Activated naive CD4-positive, alpha-beta T cell treated with anti-CD3 and anti-CD28 coated beads for 36 hours (primary cell): ENCODE measurements around the gene XAB2. TPM values are rescaled to one million over a fixed set of nuclear protein-coding genes. Genes with fewer than 3 reads are reported as not detected.

Experiments used
- CTCF ChIA-PET: fragments of 350-600 bp; sonication (Branson Sonifier 250); formaldehyde crosslinking; loops from one replicate; lab custom pipeline; 2021; ENCODE audit warnings: antibody characterized with exemption; lab: Charles Lee
- DNase-seq: peaks from one replicate; pipeline ENCODE4 v3.0.0-alpha.2; 2020
- H3K27ac Mint-ChIP-seq: one replicate; pipeline ENCODE4 v1.8.0; 2021; ENCODE audit warnings: mild to moderate bottlenecking, mixed read lengths
- H3K27me3 Mint-ChIP-seq: one replicate; pipeline ENCODE4 v1.8.0; 2021; ENCODE audit warnings: low read depth, mixed read lengths
- H3K36me3 Mint-ChIP-seq: one replicate; pipeline ENCODE4 v1.8.0; 2021; ENCODE audit warnings: low read depth, mixed read lengths
- H3K4me1 Mint-ChIP-seq: one replicate; pipeline ENCODE4 v1.8.0; 2021; ENCODE audit warnings: low read depth, mixed read lengths
- H3K4me3 Mint-ChIP-seq: one replicate; pipeline ENCODE4 v1.8.0; 2021; ENCODE audit warnings: mild to moderate bottlenecking, moderate library complexity, mixed read lengths
- H3K9me3 Mint-ChIP-seq: one replicate; pipeline ENCODE4 v1.8.0; 2021; ENCODE audit warnings: mixed read lengths
- intact Hi-C: fragments of 100-400 bp; cut with micrococcal nuclease; formaldehyde crosslinking; loops from one replicate; pipeline ENCODE4 v1.15.1; 2023
- total RNA-seq, 2 experiments: library from RNA; stranded (reverse); gene quantifications; one replicate each; pipeline ENCODE4 v1.2.3, GENCODE V29; 2021

The XAB2 gene
- total RNA-seq, 2 experiments from 2014 or later, result 60.0 to 60.4 TPM

- Mint-ChIP-seq H3K9me3 (peaks cover 6% of the 10 kb centered on the region), H3K4me1 (peaks cover 32% of the 10 kb centered on the region), H3K36me3 (peaks cover 10% of the 10 kb centered on the region), H3K4me3 (peak overlapping the region; percentile 2), H3K27ac (no peak overlapping the region), H3K27me3 (no peaks in the 10 kb centered on the region)
- no peak for DNase-seq
- intact Hi-C loops, result no loop called here
- CTCF ChIA-PET, result interaction anchor here (1.1 kb wide), 1 partner anchor 13 kb away, joined by 3 read pairs; no protein-coding TSS in a partner anchor
Measured at GRCh38 chr19:7638802-7639465, 9.6 kb upstream of the XAB2 start.

DNA sequence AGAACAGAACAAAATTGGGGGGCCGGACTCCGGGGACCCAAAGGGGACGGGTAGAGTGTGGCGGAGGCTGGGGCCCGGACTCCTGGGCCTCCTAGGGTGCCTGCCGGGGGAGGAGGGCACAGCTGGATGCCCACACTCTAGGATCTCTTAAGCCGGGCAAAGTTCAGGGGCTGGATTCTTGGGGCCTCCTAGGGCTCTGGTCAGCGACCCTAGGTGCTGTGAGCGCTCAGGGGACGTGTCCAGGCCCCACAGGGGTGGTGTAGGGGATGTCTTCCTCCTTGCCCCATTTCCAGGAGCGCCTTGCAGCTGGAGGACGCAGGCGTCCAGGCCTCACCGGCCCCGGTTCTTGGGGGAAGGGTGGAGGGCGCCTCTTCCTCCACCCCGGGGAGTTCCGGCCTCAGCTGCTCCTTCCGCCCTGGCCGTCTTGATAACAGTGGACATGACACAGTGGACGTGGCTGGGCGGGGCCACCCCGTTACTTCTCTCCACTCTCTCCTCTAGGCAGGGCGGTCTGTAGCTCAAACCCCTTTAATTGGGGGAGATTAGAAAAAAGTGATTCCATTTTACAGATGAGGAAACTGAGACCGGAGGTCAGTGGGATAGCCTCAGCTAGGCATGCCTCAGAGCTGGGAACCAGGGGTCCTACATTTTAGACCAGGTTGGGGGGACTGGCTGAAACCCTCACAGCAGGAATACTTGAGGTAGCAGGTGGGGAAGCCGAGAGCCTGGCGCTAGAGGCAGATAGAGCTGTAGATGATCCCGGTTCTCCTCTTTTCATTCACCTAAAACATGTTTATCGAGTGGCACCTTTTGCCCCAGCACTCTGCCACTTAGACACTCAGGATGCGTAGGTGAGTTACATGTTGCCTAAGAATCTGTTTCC, 8.3 kb upstream of the XAB2 start:
- peaks cover 6% of the 10 kb centered on the region for H3K9me3 Mint-ChIP-seq
- CTCF ChIA-PET, result interaction anchor here (0.7 to 1.7 kb wide), 6 partner anchors 11 to 162 kb away, joined by 3 to 6 read pairs (median 4); partner anchors contain the start of gene TRAPPC5
- H3K27ac Mint-ChIP-seq, result peak overlapping the region; percentile 65

GRCh38 chr19:7636691-7637373, 7.5 kb upstream of the XAB2 start, which contains the start of gene STXBP2:
Gene STXBP2, plus strand, starts transcription at chr19:7637110. Its CDS starts 40 bp downstream, at chr19:7637150.
- H3K4me3 Mint-ChIP-seq, result peak within 1 kb of the TSS; percentile 80
- H3K27me3 Mint-ChIP-seq, result no peaks in the 10 kb centered on the region
- peak within 1 kb of the TSS; percentile 75 for H3K27ac Mint-ChIP-seq
- H3K9me3 Mint-ChIP-seq, result peaks cover 6% of the 10 kb centered on the region
- intact Hi-C loops, result loop anchor here (1.0 kb wide), 1 partner anchor 8 kb away; the partner anchor contains the start of genes PET100 and XAB2
- CTCF ChIA-PET, result interaction anchor here (1.3 to 1.7 kb wide), 3 partner anchors 12 to 163 kb away, joined by 3 to 6 read pairs (median 6); no protein-coding TSS in a partner anchor
- DNase-seq, result peak; percentile 94
- H3K4me1 Mint-ChIP-seq, result peaks cover 32% of the 10 kb centered on the region
- H3K36me3 Mint-ChIP-seq, result peaks cover 12% of the 10 kb centered on the region

More for the DNA sequence above, 8.3 kb upstream of the XAB2 start:
- peak overlapping the region; percentile 80 for H3K4me3 Mint-ChIP-seq
- peaks cover 12% of the 10 kb centered on the region for H3K36me3 Mint-ChIP-seq
- peaks cover 32% of the 10 kb centered on the region for H3K4me1 Mint-ChIP-seq
- no peaks in the 10 kb centered on the region for H3K27me3 Mint-ChIP-seq
- no peak for DNase-seq
- intact Hi-C loops, result loop anchor here (1.0 kb wide), 1 partner anchor 8 kb away; the partner anchor contains the start of genes PET100 and XAB2

GRCh38 chr19:7636317-7636690, 7.0 kb upstream of the XAB2 start:
- Mint-ChIP-seq H3K27ac (no peak overlapping the region), H3K4me1 (peaks cover 32% of the 10 kb centered on the region), H3K36me3 (peaks cover 12% of the 10 kb centered on the region), H3K4me3 (peak overlapping the region; percentile 80), H3K27me3 (no peaks in the 10 kb centered on the region), H3K9me3 (peaks cover 6% of the 10 kb centered on the region)
- DNase-seq, result no peak
- intact Hi-C loops, result no loop called here
- CTCF ChIA-PET, result interaction anchor here (1.1 to 1.5 kb wide), 3 partner anchors 16 to 164 kb away, joined by 3 to 5 read pairs (median 4); partner anchors contain the start of gene TRAPPC5

GRCh38 chr19:7635670-7636069, 6.3 kb upstream of the XAB2 start:
- intact Hi-C loops, result no loop called here
- no peak for DNase-seq
- no peak overlapping the region for H3K4me3 Mint-ChIP-seq
- H3K27me3 Mint-ChIP-seq, result no peaks in the 10 kb centered on the region
- no peak overlapping the region for H3K27ac Mint-ChIP-seq
- CTCF ChIA-PET, result interaction anchor here (0.7 to 1.5 kb wide), 5 partner anchors 17 to 467 kb away, joined by 3 to 5 read pairs (median 4); partner anchors contain the start of gene TRAPPC5
- peaks cover 12% of the 10 kb centered on the region for H3K36me3 Mint-ChIP-seq
- peaks cover 6% of the 10 kb centered on the region for H3K9me3 Mint-ChIP-seq
- peaks cover 36% of the 10 kb centered on the region for H3K4me1 Mint-ChIP-seq

- H3K4me1 Mint-ChIP-seq, result peaks cover 40% of the 10 kb centered on the region
- no peaks in the 10 kb centered on the region for H3K9me3 Mint-ChIP-seq
- H3K27ac Mint-ChIP-seq, result no peak within 1 kb of the TSS
- no peak for DNase-seq
- no peak within 1 kb of the TSS for H3K4me3 Mint-ChIP-seq
- H3K36me3 Mint-ChIP-seq, result peaks cover 7% of the 10 kb centered on the region
- no peaks in the 10 kb centered on the region for H3K27me3 Mint-ChIP-seq
- intact Hi-C loops, result no loop called here
- CTCF ChIA-PET, result interaction anchor here (0.9 kb wide), 1 partner anchor 29 kb away, joined by 3 read pairs; no protein-coding TSS in a partner anchor
Measured at GRCh38 chr19:7633698-7634097, 4.4 kb upstream of the XAB2 start, which contains the start of gene PCP2. Gene PCP2, minus strand, starts transcription at chr19:7633719. Its CDS starts 262 bp downstream, at chr19:7633457.

GRCh38 chr19:7632340-7633203, 3.2 kb upstream of the XAB2 start:
- no peak overlapping the region for H3K4me3 Mint-ChIP-seq
- peaks cover 8% of the 10 kb centered on the region for H3K36me3 Mint-ChIP-seq
- no peak overlapping the region for H3K27ac Mint-ChIP-seq
- H3K4me1 Mint-ChIP-seq, result peaks cover 44% of the 10 kb centered on the region
- CTCF ChIA-PET, result interaction anchor here (0.9 kb wide), 1 partner anchor 28 kb away, joined by 3 read pairs; no protein-coding TSS in a partner anchor
- DNase-seq, result no peak
- no peaks in the 10 kb centered on the region for H3K9me3 Mint-ChIP-seq
- intact Hi-C loops, result no loop called here
- H3K27me3 Mint-ChIP-seq, result no peaks in the 10 kb centered on the region

GRCh38 chr19:7631577-7631976, 2.2 kb upstream of the XAB2 start:
- peaks cover 12% of the 10 kb centered on the region for H3K36me3 Mint-ChIP-seq
- no peak overlapping the region for H3K4me3 Mint-ChIP-seq
- H3K4me1 Mint-ChIP-seq, result peaks cover 48% of the 10 kb centered on the region
- CTCF ChIA-PET, result no interaction called here
- H3K9me3 Mint-ChIP-seq, result no peaks in the 10 kb centered on the region
- no peak for DNase-seq
- intact Hi-C loops, result no loop called here
- no peaks in the 10 kb centered on the region for H3K27me3 Mint-ChIP-seq
- no peak overlapping the region for H3K27ac Mint-ChIP-seq

DNA sequence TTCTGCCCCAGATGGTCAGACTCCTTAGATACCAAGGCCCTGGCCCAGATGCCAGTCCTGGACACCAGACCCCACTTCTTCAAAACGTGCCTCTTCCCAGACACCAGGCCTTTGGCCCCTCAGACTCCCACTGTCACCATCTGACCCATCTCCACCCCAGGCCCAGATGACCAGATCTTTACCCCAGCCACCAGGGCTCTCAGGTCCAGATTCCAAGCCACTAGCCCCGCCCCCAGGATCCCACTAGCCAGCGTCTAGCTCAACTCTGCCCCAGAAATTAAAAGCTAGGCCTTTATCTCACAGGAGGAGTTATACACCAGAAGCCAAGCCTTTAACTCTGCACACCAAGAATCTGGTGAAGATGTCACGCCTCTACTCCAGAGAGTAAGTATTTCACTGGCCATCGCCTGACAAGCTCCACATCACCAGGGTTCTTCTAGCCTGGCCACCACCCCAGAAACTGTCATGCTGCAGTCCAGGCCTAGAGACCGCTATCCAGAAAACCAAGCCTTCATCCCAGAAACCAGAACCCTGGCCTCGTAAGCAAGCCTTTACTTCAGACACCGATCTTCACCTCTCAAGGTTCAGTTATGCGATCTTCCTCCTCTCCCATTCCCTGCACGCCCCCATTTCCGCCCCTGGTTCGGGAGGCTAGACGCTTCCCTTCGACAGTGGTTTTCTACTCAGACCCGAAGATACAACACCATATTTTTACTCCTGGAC, 595 bp downstream of the XAB2 start:
- H3K9me3 Mint-ChIP-seq, result no peaks in the 10 kb centered on the region
- intact Hi-C loops, result loop anchor here (1.0 to 2.0 kb wide), 5 partner anchors 9 to 106 kb away; partner anchors contain the start of genes MCOLN1, PNPLA6, STXBP2 and TRAPPC5
- peaks cover 14% of the 10 kb centered on the region for H3K36me3 Mint-ChIP-seq
- peaks cover 40% of the 10 kb centered on the region for H3K4me1 Mint-ChIP-seq
- H3K4me3 Mint-ChIP-seq, result peak overlapping the region; percentile 98
- H3K27ac Mint-ChIP-seq, result peak overlapping the region; percentile 97
- no peak for DNase-seq
- CTCF ChIA-PET, result interaction anchor here (1.2 to 2.3 kb wide), 4 partner anchors 52 to 316 kb away, joined by 3 to 11 read pairs (median 6); partner anchors contain the start of gene TRAPPC5
- no peaks in the 10 kb centered on the region for H3K27me3 Mint-ChIP-seq

- DNase-seq, result no peak
- Mint-ChIP-seq H3K4me1 (peaks cover 40% of the 10 kb centered on the region), H3K27ac (no peak overlapping the region), H3K27me3 (no peaks in the 10 kb centered on the region), H3K9me3 (no peaks in the 10 kb centered on the region), H3K36me3 (peaks cover 18% of the 10 kb centered on the region), H3K4me3 (peak overlapping the region; percentile 38)
- CTCF ChIA-PET, result interaction anchor here (1.5 kb wide), 1 partner anchor 59 kb away, joined by 6 read pairs; no protein-coding TSS in a partner anchor
- intact Hi-C loops, result no loop called here
Measured at GRCh38 chr19:7627166-7627565, 2.2 kb downstream of the XAB2 start.
